OCI-LY1 (cell line): ENCODE measurements around the gene PNKP.

Experiments used
- H2AFZ ChIP-seq: fragments of 200-600 bp; sonication (generic), shearing (Covaris generic); 2 replicates; pipeline ENCODE4 v1.6.0; 2014; ENCODE audit warnings: antibody characterized with exemption, mild to moderate bottlenecking, low read length
- H3F3A ChIP-seq: fragments of 200-600 bp; sonication (generic), shearing (Covaris generic); 2 replicates; pipeline ENCODE4 v1.6.0; 2014; ENCODE audit warnings: mild to moderate bottlenecking, antibody characterized with exemption, low read length, moderate library complexity; ENCODE audit not compliant: insufficient read depth
- H3K27ac ChIP-seq: fragments of 200-600 bp; sonication (generic); 2 replicates; pipeline ENCODE4 v1.5.1; 2014; ENCODE audit warnings: low read length, mixed run types, mild to moderate bottlenecking, low read depth; ENCODE audit not compliant: poor library complexity, severe bottlenecking
- H3K27me3 ChIP-seq: fragments of 200-600 bp; sonication (generic); 2 replicates; pipeline ENCODE4 v1.6.0; 2014; ENCODE audit warnings: antibody characterized with exemption, mild to moderate bottlenecking, low read length, moderate library complexity; ENCODE audit not compliant: insufficient read depth
- H3K36me3 ChIP-seq: fragments of 200-600 bp; sonication (generic); 2 replicates; pipeline ENCODE4 v1.6.1; 2014; ENCODE audit warnings: mild to moderate bottlenecking, antibody characterized with exemption, low read length, moderate library complexity, mixed read lengths; ENCODE audit not compliant: insufficient read depth
- H3K4me1 ChIP-seq: fragments of 200-600 bp; sonication (generic); 2 replicates; pipeline ENCODE4 v1.5.1; 2014; ENCODE audit warnings: mild to moderate bottlenecking, low read length, moderate library complexity; ENCODE audit not compliant: insufficient read depth, severe bottlenecking
- H3K4me2 ChIP-seq: fragments of 200-600 bp; sonication (generic), shearing (Covaris generic); 2 replicates; pipeline ENCODE4 v1.6.1; 2014; ENCODE audit warnings: low read length
- H3K4me3 ChIP-seq: fragments of 200-600 bp; sonication (generic); 2 replicates; pipeline ENCODE4 v1.5.1; 2014; ENCODE audit warnings: low read length, low read depth, mild to moderate bottlenecking, mixed read lengths; ENCODE audit not compliant: poor library complexity, severe bottlenecking
- H3K79me2 ChIP-seq: fragments of 200-600 bp; shearing (Covaris generic); 2 replicates; pipeline ENCODE4 v1.6.1; 2016; ENCODE audit warnings: mixed run types, low read length, mixed read lengths; ENCODE audit not compliant: insufficient read depth
- H3K9ac ChIP-seq: fragments of 200-600 bp; sonication (generic), shearing (Covaris generic); 2 replicates; pipeline ENCODE4 v1.6.1; 2014; ENCODE audit warnings: mild to moderate bottlenecking, low read length, mixed read lengths
- H3K9me2 ChIP-seq: fragments of 200-600 bp; sonication (generic), shearing (Covaris generic); 2 replicates; pipeline ENCODE4 v1.6.1; 2014; ENCODE audit warnings: low read depth, mild to moderate bottlenecking, low read length, mixed read lengths
- H3K9me3 ChIP-seq: fragments of 200-600 bp; shearing (Covaris generic); 2 replicates; pipeline ENCODE4 v1.6.1; 2014; ENCODE audit warnings: low read length, mixed read lengths
- H4K20me1 ChIP-seq: fragments of 200-600 bp; sonication (generic), shearing (Covaris generic); 2 replicates; pipeline ENCODE4 v1.6.0; 2016; ENCODE audit warnings: mild to moderate bottlenecking, low read length; ENCODE audit not compliant: insufficient read depth
- EZH2 ChIP-seq: fragments of 200-600 bp; sonication (generic), shearing (Covaris generic); IDR thresholded peaks from 2 replicates; pipeline ENCODE4 v1.8.0; 2017; ENCODE audit warnings: borderline replicate concordance, mixed run types, mild to moderate bottlenecking, antibody characterized with exemption, low read length, moderate library complexity, mixed read lengths
- TF ChIP-seq, protein P1 (sequence below): fragments of 200-600 bp; sonication (generic), shearing (Covaris generic); IDR thresholded peaks from 2 replicates; pipeline ENCODE4 v1.5.1; 2017; ENCODE audit warnings: mild to moderate bottlenecking, antibody characterized with exemption, low read length, moderate library complexity, mixed read lengths

PNKP gene

DNA sequence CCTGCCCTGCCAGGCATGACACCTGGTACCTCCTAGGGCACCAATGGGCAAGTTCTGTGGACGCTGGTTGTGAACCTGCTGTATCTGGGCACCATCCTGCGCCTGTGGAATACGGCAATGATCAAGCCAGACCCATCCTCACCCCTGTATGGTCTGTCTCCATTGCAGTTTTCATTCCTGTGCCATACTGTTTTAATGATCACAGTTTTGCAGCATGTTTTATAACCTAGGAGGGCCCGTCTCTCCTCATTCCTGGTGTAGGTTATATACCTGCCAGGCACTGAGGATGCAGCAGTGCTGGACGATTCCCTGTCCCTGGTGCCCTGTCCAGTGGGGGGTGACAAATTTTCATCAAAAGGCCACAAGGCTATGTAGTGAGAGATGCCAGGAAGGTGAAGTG, 15.7 kb upstream of the PNKP start:
- Histone ChIP-seq H3K36me3 (peaks cover 57% of the 10 kb centered on the region), H4K20me1 (no peaks in the 10 kb centered on the region), H2AFZ (no peak overlapping the region), H3K27me3 (no peaks in the 10 kb centered on the region), H3K4me1 (peaks cover 25% of the 10 kb centered on the region), H3K9me2 (no peaks in the 10 kb centered on the region), H3K9ac (no peak overlapping the region), H3K4me2 (no peak overlapping the region), H3K79me2 (no peaks in the 10 kb centered on the region), H3K9me3 (0 out of 2 replicates have a peak, but pooled peaks cover 3% of the 10 kb centered on the region), H3K4me3 (no peak overlapping the region), H3K27ac (no peak overlapping the region), H3F3A (no peaks in the 10 kb centered on the region)
- TF ChIP-seq, protein P1, sequence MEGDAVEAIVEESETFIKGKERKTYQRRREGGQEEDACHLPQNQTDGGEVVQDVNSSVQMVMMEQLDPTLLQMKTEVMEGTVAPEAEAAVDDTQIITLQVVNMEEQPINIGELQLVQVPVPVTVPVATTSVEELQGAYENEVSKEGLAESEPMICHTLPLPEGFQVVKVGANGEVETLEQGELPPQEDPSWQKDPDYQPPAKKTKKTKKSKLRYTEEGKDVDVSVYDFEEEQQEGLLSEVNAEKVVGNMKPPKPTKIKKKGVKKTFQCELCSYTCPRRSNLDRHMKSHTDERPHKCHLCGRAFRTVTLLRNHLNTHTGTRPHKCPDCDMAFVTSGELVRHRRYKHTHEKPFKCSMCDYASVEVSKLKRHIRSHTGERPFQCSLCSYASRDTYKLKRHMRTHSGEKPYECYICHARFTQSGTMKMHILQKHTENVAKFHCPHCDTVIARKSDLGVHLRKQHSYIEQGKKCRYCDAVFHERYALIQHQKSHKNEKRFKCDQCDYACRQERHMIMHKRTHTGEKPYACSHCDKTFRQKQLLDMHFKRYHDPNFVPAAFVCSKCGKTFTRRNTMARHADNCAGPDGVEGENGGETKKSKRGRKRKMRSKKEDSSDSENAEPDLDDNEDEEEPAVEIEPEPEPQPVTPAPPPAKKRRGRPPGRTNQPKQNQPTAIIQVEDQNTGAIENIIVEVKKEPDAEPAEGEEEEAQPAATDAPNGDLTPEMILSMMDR: no peak
- TF ChIP-seq EZH2: no peak

DNA sequence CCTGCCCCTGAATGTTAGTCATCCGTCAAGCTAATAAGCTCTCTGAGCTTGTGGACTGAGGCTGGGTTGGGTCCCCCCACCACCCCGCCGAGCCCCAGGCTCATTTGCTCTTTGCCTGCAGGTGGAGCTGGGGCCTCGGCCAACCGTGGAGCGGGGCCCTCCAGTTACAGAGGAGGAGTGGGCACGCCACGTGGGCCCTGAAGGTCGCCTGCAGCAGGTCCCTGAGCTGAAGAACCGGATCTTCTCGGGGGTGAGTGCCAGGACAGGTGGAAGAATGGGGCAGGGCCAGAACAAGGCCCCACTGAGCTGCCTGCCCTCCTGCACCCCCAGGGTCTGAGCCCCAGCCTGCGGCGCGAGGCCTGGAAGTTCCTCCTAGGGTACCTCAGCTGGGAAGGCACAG, 15.3 kb upstream of the PNKP start:
- H3K4me3 ChIP-seq: no peak overlapping the region
- no peaks in the 10 kb centered on the region for H3F3A ChIP-seq
- no peaks in the 10 kb centered on the region for H3K9me2 ChIP-seq
- H4K20me1 ChIP-seq: no peaks in the 10 kb centered on the region
- no peak overlapping the region for H2AFZ ChIP-seq
- peaks cover 21% of the 10 kb centered on the region for H3K4me1 ChIP-seq
- no peak overlapping the region for H3K4me2 ChIP-seq
- no peak overlapping the region for H3K9ac ChIP-seq
- no peak overlapping the region for H3K27ac ChIP-seq
- peaks cover 57% of the 10 kb centered on the region for H3K36me3 ChIP-seq
- no peak for TF ChIP-seq EZH2
- TF ChIP-seq, protein P1: no peak
- 0 out of 2 replicates have a peak, but pooled peaks cover 3% of the 10 kb centered on the region for H3K9me3 ChIP-seq
- no peaks in the 10 kb centered on the region for H3K27me3 ChIP-seq
- H3K79me2 ChIP-seq: no peaks in the 10 kb centered on the region

DNA sequence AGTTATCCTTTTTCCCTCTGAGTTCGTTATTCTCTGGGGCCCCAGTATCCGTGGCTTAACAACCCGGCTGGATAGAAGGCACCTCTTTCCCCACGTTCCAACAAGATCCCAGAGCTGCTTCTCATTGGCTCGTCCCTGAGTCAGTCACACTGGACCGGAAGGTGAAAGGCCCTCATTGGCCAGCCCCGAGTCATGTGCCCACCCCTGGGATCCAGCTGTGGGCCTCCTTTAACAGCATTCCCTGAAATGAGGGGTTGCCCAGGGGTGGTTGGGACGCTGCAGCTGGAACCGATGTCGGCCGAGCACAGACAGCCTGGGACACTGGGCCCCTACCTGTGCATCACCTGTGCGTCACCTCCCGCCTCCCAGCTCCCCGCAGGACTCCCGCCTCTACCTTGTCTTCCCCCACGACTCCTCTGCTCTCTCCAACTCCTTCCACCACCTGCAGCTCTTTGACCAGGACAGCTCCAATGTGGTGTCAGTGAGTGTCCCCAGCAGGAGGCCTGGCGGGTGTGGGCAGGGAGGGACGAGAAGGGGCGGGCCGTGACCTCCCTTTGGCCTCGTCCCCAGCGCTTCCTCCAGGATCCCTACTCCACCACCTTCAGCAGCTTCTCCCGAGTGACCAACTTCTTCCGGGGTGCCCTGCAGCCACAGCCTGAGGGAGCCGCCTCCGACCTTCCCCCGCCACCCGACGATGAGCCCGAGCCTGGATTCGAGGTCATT, 14.5 kb upstream of the PNKP start:
- no peak overlapping the region for H3K9ac ChIP-seq
- H3K4me2 ChIP-seq: no peak overlapping the region
- H3F3A ChIP-seq: no peaks in the 10 kb centered on the region
- no peaks in the 10 kb centered on the region for H4K20me1 ChIP-seq
- peaks cover 57% of the 10 kb centered on the region for H3K36me3 ChIP-seq
- TF ChIP-seq, protein P1: no peak
- TF ChIP-seq EZH2: no peak
- H3K27me3 ChIP-seq: no peaks in the 10 kb centered on the region
- 0 out of 2 replicates have a peak, but pooled peaks cover 3% of the 10 kb centered on the region for H3K9me3 ChIP-seq
- H3K79me2 ChIP-seq: no peaks in the 10 kb centered on the region
- no peak overlapping the region for H2AFZ ChIP-seq
- H3K9me2 ChIP-seq: no peaks in the 10 kb centered on the region
- no peak overlapping the region for H3K4me3 ChIP-seq
- H3K27ac ChIP-seq: no peak overlapping the region
- H3K4me1 ChIP-seq: peaks cover 16% of the 10 kb centered on the region
